ENCODE results near the gene JUND. TPM values are rescaled to one million over a fixed set of nuclear protein-coding genes. Genes with fewer than 3 reads are reported as not detected.

The JUND gene
- total RNA-seq, 1 experiment from 2014 or later, result 128 TPM

GRCh38 chr19:18299654-18300053 is 18.2 kb upstream of the JUND start:
- CTCF ChIA-PET, result no interaction called here
- Histone ChIP-seq H3K27ac (ENCODE audit: low read depth, low read length, poor library complexity, severe bottlenecking) (no peak overlapping the region), H3K9me3 (ENCODE audit: low read depth, low read length, poor library complexity, severe bottlenecking) (no peaks in the 10 kb centered on the region), H3K27me3 (replicated peaks; ENCODE audit: insufficient read depth, low read depth, low read length, poor library complexity) (no peaks in the 10 kb centered on the region), H3K4me3 (ENCODE audit: low read depth, low read length, poor library complexity, severe bottlenecking) (no peak overlapping the region), H3K4me1 (ENCODE audit: insufficient read depth, low read length, poor library complexity, severe bottlenecking) (peaks cover 8% of the 10 kb centered on the region), H3K36me3 (ENCODE audit: insufficient read depth, low read length, poor library complexity, severe bottlenecking) (no peaks in the 10 kb centered on the region)
- POLR2A ChIA-PET (ENCODE audit: low non-redundant PET), result no interaction called here
- intact Hi-C loops (cut with micrococcal nuclease; ENCODE audit: unreplicated experiment), result no loop called here
- BruUV-seq (replicated peaks), result no TSS peak
- no peak for DNase-seq (ENCODE audit: low spot score)
- TF ChIP-seq CTCF (conservative IDR thresholded peaks at IDR 0.05; ENCODE audit: low read depth, low read length) (no peak), EZH2 (IDR thresholded peaks at IDR 0.05; ENCODE audit: borderline replicate concordance, low read depth, low read length, poor library complexity, severe bottlenecking) (no peak)

- no TSS peak for BruUV-seq (replicated peaks)
- intact Hi-C loops (cut with micrococcal nuclease; ENCODE audit: unreplicated experiment), result no loop called here
- no peaks in the 10 kb centered on the region for H3K4me1 ChIP-seq (ENCODE audit: insufficient read depth, low read length, poor library complexity, severe bottlenecking)
- no peaks in the 10 kb centered on the region for H3K36me3 ChIP-seq (ENCODE audit: insufficient read depth, low read length, poor library complexity, severe bottlenecking)
- ChIA-PET POLR2A (ENCODE audit: low non-redundant PET) (no interaction called here), CTCF (no interaction called here)
- no peak overlapping the region for H3K27ac ChIP-seq (ENCODE audit: low read depth, low read length, poor library complexity, severe bottlenecking)
- no peak for DNase-seq (ENCODE audit: low spot score)
- H3K9me3 ChIP-seq (ENCODE audit: low read depth, low read length, poor library complexity, severe bottlenecking), result no peaks in the 10 kb centered on the region
- H3K27me3 ChIP-seq (replicated peaks; ENCODE audit: insufficient read depth, low read depth, low read length, poor library complexity), result no peaks in the 10 kb centered on the region
- TF ChIP-seq EZH2 (IDR thresholded peaks at IDR 0.05; ENCODE audit: borderline replicate concordance, low read depth, low read length, poor library complexity, severe bottlenecking) (no peak), CTCF (conservative IDR thresholded peaks at IDR 0.05; ENCODE audit: low read depth, low read length) (no peak)
- no peak overlapping the region for H3K4me3 ChIP-seq (ENCODE audit: low read depth, low read length, poor library complexity, severe bottlenecking)
Measured at GRCh38 chr19:18298601-18299000, 17.2 kb upstream of the JUND start.

GRCh38 chr19:18297308-18297707 is 15.9 kb upstream of the JUND start:
- intact Hi-C loops (cut with micrococcal nuclease; ENCODE audit: unreplicated experiment), result no loop called here
- CTCF ChIA-PET, result interaction anchor here (1.4 kb wide), 1 partner anchor 18 kb away, joined by 5 read pairs; no protein-coding TSS in a partner anchor
- no peak overlapping the region for H3K27ac ChIP-seq (ENCODE audit: low read depth, low read length, poor library complexity, severe bottlenecking)
- DNase-seq (ENCODE audit: low spot score), result no peak
- H3K36me3 ChIP-seq (ENCODE audit: insufficient read depth, low read length, poor library complexity, severe bottlenecking), result no peaks in the 10 kb centered on the region
- no peaks in the 10 kb centered on the region for H3K27me3 ChIP-seq (replicated peaks; ENCODE audit: insufficient read depth, low read depth, low read length, poor library complexity)
- no TSS peak for BruUV-seq (replicated peaks)
- POLR2A ChIA-PET (ENCODE audit: low non-redundant PET), result no interaction called here
- H3K4me3 ChIP-seq (ENCODE audit: low read depth, low read length, poor library complexity, severe bottlenecking), result no peak overlapping the region
- peaks cover 7% of the 10 kb centered on the region for H3K4me1 ChIP-seq (ENCODE audit: insufficient read depth, low read length, poor library complexity, severe bottlenecking)
- no peaks in the 10 kb centered on the region for H3K9me3 ChIP-seq (ENCODE audit: low read depth, low read length, poor library complexity, severe bottlenecking)
- TF ChIP-seq EZH2 (IDR thresholded peaks at IDR 0.05; ENCODE audit: borderline replicate concordance, low read depth, low read length, poor library complexity, severe bottlenecking), result no peak
- no peak for TF ChIP-seq CTCF (conservative IDR thresholded peaks at IDR 0.05; ENCODE audit: low read depth, low read length)

Data from A673 (cell line).